GM12874 (cell line): ENCODE results near the gene CD5L.

Experiments
- TF ChIP-seq, protein P1 (sequence below): IDR thresholded peaks from 2 replicates; pipeline ENCODE4 v1.5.1; 2011; ENCODE audit warnings: low read depth, mild to moderate bottlenecking, control low read depth, low read length, moderate library complexity; ENCODE audit not compliant: insufficient read depth

Gene CD5L

DNA sequence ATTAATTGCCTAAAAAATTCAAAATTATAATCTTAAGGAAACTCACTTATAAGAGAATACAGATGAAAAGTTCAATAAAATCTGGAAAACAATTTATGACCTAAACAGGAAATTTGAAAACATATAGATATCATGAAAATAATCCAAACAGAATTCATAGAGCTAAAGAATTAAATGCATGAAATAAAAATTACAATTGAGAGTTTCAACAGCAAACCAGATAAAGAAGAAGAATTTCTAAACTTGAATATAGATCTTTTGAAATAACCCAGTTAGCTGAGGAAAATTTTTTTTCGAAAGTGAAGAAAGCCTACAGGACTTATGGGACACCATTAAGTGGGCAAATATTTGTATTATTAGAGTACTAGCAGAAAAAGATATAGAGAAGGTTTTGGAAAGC lies 28.3 kb downstream of the CD5L start:
- TF ChIP-seq, protein P1, sequence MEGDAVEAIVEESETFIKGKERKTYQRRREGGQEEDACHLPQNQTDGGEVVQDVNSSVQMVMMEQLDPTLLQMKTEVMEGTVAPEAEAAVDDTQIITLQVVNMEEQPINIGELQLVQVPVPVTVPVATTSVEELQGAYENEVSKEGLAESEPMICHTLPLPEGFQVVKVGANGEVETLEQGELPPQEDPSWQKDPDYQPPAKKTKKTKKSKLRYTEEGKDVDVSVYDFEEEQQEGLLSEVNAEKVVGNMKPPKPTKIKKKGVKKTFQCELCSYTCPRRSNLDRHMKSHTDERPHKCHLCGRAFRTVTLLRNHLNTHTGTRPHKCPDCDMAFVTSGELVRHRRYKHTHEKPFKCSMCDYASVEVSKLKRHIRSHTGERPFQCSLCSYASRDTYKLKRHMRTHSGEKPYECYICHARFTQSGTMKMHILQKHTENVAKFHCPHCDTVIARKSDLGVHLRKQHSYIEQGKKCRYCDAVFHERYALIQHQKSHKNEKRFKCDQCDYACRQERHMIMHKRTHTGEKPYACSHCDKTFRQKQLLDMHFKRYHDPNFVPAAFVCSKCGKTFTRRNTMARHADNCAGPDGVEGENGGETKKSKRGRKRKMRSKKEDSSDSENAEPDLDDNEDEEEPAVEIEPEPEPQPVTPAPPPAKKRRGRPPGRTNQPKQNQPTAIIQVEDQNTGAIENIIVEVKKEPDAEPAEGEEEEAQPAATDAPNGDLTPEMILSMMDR, result no peak

DNA sequence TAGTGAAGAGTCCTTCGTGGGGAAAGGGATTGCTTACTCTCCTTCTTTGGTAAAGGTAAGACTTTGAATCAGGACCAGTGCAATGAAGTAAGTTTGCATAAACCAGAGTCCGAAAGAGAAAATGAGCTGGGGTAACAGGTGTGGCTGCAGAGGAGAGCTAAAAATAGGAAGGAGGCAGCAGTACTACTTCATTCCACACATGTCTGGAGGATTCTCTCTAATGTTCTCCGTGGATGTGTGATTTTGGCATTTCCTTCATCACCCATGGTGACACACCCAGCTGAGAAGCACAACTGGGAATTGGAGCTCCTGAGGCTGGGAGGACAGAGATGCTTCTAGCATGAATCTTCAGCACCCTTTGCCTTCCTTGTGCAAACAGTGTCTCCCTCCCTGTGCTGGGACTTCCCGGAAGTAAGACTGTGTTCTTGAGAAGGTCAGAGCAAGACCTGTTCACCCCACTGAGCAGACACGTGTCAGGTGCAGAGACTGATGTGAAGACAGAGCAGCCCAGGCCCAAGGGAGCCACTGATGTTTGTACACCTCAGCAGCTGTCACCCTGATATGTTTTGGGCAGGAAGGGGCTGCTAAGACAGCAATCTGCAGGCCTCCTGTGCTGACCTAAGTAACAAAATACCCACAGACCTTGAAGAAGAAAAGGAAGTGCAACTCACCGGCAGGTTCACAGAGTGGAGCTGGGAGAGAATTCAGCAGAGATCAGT lies 35.0 kb downstream of the CD5L start:
- TF ChIP-seq, protein P1, result no peak

DNA sequence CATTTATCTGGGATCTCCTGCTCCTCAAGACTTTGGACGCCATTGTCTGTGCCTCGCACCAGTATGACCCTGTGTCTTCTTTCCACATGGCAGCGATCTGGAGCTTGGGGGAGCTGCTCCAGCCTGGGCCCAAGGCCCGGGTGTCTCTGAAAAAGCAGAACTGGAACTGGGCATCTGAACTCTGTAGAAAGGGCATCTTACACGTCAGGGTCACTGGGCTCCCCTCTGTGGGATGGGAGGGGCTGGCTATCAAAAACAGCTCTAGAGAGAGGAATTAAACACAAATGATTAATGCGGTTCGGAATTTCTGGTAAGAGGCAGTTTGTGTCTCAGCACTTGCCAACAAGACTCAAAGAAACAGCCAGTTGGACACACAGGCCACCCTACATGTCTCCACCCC lies 37.8 kb downstream of the CD5L start:
- TF ChIP-seq, protein P1, result no peak

DNA sequence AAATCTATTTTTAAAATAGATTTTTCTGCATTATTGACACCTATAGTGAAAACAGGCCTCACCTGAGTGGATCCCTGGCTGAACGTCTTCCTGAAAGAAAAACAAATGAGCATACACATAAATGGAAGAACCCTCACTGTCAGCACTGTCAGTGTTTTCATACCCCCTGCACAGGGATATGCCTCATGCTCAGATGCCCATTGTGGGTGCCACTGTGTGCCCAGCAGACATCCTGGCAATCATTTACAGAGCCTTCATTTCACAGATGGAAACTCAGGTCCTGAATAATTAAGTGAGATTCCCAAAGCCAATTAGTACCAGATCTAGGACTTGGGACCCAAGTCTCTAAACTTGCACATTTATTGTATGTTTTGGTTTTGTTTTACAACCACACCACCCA lies 41.6 kb downstream of the CD5L start:
- TF ChIP-seq, protein P1, result no peak

DNA sequence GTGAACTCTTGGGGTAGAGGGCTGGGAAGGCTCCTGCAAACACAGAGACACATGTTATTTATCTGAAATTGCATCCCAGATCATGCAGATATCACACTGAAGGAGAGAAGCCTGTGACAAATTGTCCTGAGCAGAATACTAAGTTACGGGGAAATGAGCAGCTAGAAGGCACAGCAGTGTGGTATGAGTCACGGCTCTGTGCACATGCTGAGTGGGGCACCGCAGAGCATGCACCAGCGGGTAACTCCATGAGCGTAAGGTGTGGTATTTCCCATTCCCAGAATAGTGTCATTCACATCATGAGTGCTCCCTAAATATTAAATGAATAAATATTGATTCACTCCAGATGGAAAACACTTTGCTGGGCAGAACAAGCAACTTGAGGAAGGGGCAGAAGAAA lies 43.4 kb downstream of the CD5L start:
- TF ChIP-seq, protein P1, result no peak

DNA sequence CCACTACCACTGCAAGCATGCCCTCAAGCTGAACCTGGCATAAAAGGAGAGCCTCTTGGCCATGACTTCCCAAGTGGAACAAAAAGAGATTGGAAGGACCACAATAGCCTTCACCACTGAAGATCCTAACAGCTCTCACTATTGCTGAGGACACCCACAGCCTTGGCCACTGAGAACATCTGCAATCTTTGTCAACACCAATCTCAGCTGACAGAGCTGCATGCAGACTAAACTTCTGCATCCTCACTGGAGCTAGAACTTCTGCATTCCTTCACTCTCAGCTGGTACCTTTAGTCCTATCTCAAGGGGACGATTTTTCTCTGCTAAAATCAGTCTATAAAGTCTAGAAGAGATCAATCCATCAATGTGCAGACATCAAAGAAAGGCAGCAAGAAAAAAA lies 56.4 kb downstream of the CD5L start:
- TF ChIP-seq, protein P1, result no peak

DNA sequence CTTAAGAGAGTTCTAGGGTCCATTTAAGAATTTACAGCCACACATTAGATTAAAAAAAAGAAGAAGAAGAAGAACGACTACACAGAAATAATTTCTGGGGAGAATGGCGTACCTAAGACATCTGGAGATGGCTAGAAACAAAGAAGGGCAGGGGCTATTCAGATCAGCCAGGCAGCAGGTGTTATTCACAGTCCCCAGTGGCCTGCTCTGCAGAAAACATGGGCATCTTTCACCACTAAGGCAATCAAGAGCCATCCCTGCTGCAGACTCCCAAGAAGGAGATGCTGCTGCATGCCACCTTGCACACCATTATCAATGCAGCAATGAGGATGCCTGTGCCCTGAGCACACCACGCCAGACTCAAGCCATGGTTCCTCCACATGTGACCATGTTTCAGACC lies 56.8 kb downstream of the CD5L start:
- TF ChIP-seq, protein P1, result no peak
